ENCODE measurements around the gene NBEA. TPM values are rescaled to one million over a fixed set of nuclear protein-coding genes. Genes with fewer than 3 reads are reported as not detected.

Gene NBEA
- total RNA-seq, 3 donors from 2014 or later (not counting 1 experiment from before 2014, with no cell fraction given), result 0.27 to 0.66 (median 0.33) TPM

DNA sequence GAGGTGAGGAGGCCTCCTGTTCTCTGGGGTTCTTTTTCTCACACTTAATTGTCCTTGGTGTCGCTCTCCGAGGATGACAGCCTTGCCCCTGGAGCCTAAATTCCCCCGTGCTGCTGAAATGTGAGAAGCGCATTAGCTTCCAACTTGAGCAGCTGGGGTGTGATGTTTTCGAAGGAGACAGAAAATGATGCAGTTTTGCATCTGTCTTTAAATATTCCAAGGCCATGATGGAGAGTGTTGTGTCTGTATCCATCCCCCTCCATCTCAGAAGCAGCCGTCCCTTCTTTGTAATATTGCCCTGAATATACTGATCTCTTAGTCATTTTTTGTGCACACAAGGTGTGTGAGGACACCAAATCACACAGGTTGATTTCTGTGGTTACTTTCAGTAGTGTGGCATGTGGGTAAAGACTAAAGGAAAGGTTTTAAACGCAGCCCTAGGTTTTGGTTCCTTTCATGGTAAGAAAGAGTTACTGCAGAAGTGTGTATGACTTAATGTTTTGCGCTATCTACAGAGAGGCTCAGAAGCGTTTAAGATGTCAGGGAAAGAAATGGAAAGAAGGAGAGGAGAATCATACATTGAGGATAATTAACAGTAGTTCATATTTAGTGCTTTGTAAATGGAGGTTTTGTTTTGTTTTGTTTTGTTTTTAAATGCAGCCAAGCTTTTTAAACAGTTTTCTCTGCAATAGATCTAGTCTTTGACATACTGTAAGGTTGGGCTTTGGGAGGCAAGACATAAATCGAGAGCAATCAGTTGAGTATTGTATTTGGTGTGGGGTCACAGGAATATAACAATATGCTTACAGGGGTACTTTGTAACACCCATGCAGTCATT is 1.6 kb downstream of the NBEA start:
- ATAC-seq (no peak), DNase-seq (peak in 1 of 2 donors; percentile 17)
- Mint-ChIP-seq H3K27ac (no peak overlapping the region), H3K27me3 (ENCODE audit: low read depth in 2 of 2) (peaks cover 17 to 18% of the 10 kb centered on the region in 2 donors), H3K4me3 (peak overlapping the region; percentile 65), H3K36me3 (no peaks in the 10 kb centered on the region), H3K9me3 (no peaks in the 10 kb centered on the region), H3K4me1 (peaks cover 9 to 13% of the 10 kb centered on the region in 2 donors)
- Histone ChIP-seq H3K27me3 (ENCODE audit: control insufficient read depth, insufficient read depth, low read length) (peaks cover 22% of the 10 kb centered on the region), H3K36me3 (ENCODE audit: control insufficient read depth, insufficient read depth, low read length) (no peaks in the 10 kb centered on the region), H3K4me1 (ENCODE audit: control insufficient read depth, insufficient read depth, low read length) (peaks cover 8% of the 10 kb centered on the region), H3K4me3 (ENCODE audit: low read length) (peak overlapping the region; percentile 24), H3K27ac (ENCODE audit: low read length) (no peak overlapping the region), H3K9me3 (ENCODE audit: control insufficient read depth, insufficient read depth, low read length) (no peaks in the 10 kb centered on the region)
- WGBS (ENCODE audit: insufficient coverage), result 44% methylated on average over 10 of the region's 10 CpGs
- intact Hi-C loops (cut with micrococcal nuclease), result no loop called here
- TF ChIP-seq, protein P1, sequence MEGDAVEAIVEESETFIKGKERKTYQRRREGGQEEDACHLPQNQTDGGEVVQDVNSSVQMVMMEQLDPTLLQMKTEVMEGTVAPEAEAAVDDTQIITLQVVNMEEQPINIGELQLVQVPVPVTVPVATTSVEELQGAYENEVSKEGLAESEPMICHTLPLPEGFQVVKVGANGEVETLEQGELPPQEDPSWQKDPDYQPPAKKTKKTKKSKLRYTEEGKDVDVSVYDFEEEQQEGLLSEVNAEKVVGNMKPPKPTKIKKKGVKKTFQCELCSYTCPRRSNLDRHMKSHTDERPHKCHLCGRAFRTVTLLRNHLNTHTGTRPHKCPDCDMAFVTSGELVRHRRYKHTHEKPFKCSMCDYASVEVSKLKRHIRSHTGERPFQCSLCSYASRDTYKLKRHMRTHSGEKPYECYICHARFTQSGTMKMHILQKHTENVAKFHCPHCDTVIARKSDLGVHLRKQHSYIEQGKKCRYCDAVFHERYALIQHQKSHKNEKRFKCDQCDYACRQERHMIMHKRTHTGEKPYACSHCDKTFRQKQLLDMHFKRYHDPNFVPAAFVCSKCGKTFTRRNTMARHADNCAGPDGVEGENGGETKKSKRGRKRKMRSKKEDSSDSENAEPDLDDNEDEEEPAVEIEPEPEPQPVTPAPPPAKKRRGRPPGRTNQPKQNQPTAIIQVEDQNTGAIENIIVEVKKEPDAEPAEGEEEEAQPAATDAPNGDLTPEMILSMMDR (IDR thresholded peaks at IDR 0.05), result no peak

GRCh38 chr13:34944274-34944634 is 2.2 kb downstream of the NBEA start:
- intact Hi-C loops (cut with micrococcal nuclease), result no loop called here
- Histone ChIP-seq H3K27ac (ENCODE audit: low read length) (no peak overlapping the region), H3K4me1 (ENCODE audit: control insufficient read depth, insufficient read depth, low read length) (peaks cover 8% of the 10 kb centered on the region), H3K36me3 (ENCODE audit: control insufficient read depth, insufficient read depth, low read length) (no peaks in the 10 kb centered on the region), H3K4me3 (ENCODE audit: low read length) (no peak overlapping the region), H3K9me3 (ENCODE audit: control insufficient read depth, insufficient read depth, low read length) (no peaks in the 10 kb centered on the region), H3K27me3 (ENCODE audit: control insufficient read depth, insufficient read depth, low read length) (peaks cover 22% of the 10 kb centered on the region)
- DNase-seq, result no peak
- H3K4me1 Mint-ChIP-seq, result peaks cover 9 to 13% of the 10 kb centered on the region in 2 donors
- TF ChIP-seq, protein P1 (IDR thresholded peaks at IDR 0.05), result no peak
- H3K27me3 Mint-ChIP-seq (ENCODE audit: low read depth in 2 of 2), result peaks cover 16 to 18% of the 10 kb centered on the region in 2 donors
- 90% methylated on average over 2 of the region's 2 CpGs for WGBS (ENCODE audit: insufficient coverage)
- no peak overlapping the region for H3K27ac Mint-ChIP-seq
- peak overlapping the region; percentile 65 for H3K4me3 Mint-ChIP-seq
- no peak for ATAC-seq
- no peaks in the 10 kb centered on the region for H3K9me3 Mint-ChIP-seq
- no peaks in the 10 kb centered on the region for H3K36me3 Mint-ChIP-seq

DNA sequence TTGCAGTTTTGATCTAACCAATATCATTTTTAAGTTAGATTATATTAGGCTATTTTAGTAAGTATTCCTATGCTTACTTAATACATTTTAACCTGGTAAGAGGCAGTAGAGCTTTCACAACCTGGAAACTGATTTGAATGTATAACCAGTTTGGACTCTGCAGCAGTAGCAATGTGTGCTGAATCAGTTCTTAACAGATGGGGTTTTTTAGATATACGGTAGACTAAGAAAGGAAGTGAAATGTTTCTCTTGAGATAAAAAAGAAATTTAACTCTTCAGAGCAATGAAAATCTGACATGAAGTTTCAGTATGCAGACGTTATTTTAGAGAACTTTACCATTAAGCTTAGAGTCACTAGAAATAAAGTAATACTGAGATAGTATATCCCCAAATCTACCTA is 2.7 kb downstream of the NBEA start:
- Mint-ChIP-seq H3K27me3 (ENCODE audit: low read depth in 2 of 2) (peaks cover 16 to 18% of the 10 kb centered on the region in 2 donors), H3K27ac (no peak overlapping the region), H3K9me3 (no peaks in the 10 kb centered on the region), H3K4me3 (no peak overlapping the region), H3K4me1 (peaks cover 9 to 13% of the 10 kb centered on the region in 2 donors), H3K36me3 (no peaks in the 10 kb centered on the region)
- peaks cover 8% of the 10 kb centered on the region for H3K4me1 ChIP-seq (ENCODE audit: control insufficient read depth, insufficient read depth, low read length)
- DNase-seq, result no peak
- no peaks in the 10 kb centered on the region for H3K36me3 ChIP-seq (ENCODE audit: control insufficient read depth, insufficient read depth, low read length)
- no peak overlapping the region for H3K4me3 ChIP-seq (ENCODE audit: low read length)
- H3K27me3 ChIP-seq (ENCODE audit: control insufficient read depth, insufficient read depth, low read length), result peaks cover 22% of the 10 kb centered on the region
- intact Hi-C loops (cut with micrococcal nuclease), result no loop called here
- WGBS (ENCODE audit: insufficient coverage), result 20% methylated on average over 1 of the region's 2 CpGs
- H3K27ac ChIP-seq (ENCODE audit: low read length), result no peak overlapping the region
- no peak for ATAC-seq
- no peaks in the 10 kb centered on the region for H3K9me3 ChIP-seq (ENCODE audit: control insufficient read depth, insufficient read depth, low read length)
- TF ChIP-seq, protein P1 (IDR thresholded peaks at IDR 0.05), result no peak

Measured in natural killer cell (primary cell).